H1 (cell line): ENCODE results near the gene TFAP2C. TPM values are rescaled to one million over a fixed set of nuclear protein-coding genes. Genes with fewer than 3 reads are reported as not detected.

Experiments used
- NRF1 ChIP-seq: IDR thresholded peaks from 2 replicates; pipeline ENCODE4 v1.6.1; 2011; ENCODE audit warnings: mild to moderate bottlenecking, low read depth, low read length, improper control_type of control experiment
- RFX5 ChIP-seq: IDR thresholded peaks from 2 replicates; pipeline ENCODE4 v1.6.1; 2011; ENCODE audit warnings: low read depth, low read length, improper control_type of control experiment, borderline replicate concordance
- polyA plus RNA-seq, 7 experiments: library from polyadenylated mRNA; depleted of rRNA in 3 of 7; stranded (reverse) in 5 of 7; unstranded in 2 of 7; fragments of >200 nt in 5 of 7; fragments of 200-250 nt in 2 of 7; gene quantifications; 1 replicate in 5 of 7; 2 replicates in 1 of 7; 4 replicates in 1 of 7; pipeline versions ENCODE4 v1.2.1 to v1.2.3, GENCODE V29; 2011 to 2013; ENCODE audit warnings: missing spikeins in 2 of 7, mixed read lengths in 2 of 7
- total RNA-seq: library from RNA; stranded (reverse); fragmentation: NEBNext Ultra II Directional; extraction: Animal tissue kit (Norgen Biotek cat#: 25700); gene quantifications from 2 replicates; pipeline ENCODE4 v1.2.1, GENCODE V29; 2021
- TF ChIP-seq, protein P1 (sequence below): fragments of 300-600 bp; sonication (generic); IDR thresholded peaks from 2 replicates; pipeline ENCODE4 v1.7.1; 2012; ENCODE audit warnings: low read length, moderate library complexity, mild to moderate bottlenecking, inconsistent platforms; ENCODE audit not compliant: insufficient replicate concordance
- TF ChIP-seq, protein P2 (sequence below): IDR thresholded peaks from 2 replicates; pipeline ENCODE4 v1.6.1; 2012; ENCODE audit warnings: inconsistent platforms

The TFAP2C gene
- total and polyA plus RNA-seq, 2 of the 8 experiments (the other 6 are each of a cell fraction or from before 2014, with no cell fraction given), result 1.7 to 5.8 TPM

DNA sequence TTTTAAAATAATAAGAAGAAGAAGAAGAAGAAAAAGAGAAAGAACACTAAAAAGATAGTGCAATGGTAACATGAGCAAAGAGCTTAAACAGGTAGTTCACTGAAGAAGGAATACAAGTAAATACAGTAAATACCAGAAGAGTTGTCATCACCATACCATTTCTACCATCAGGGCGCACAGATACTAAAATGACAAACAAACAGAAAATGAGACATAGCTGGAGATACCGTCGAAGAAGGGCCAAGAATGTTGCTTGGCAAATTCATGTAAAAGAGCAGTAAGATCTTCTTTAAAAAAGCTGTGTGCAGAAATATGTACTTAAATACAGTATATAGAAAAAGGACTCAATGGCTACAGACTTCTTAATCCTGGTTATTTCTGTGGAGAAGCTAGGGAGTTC lies 20.7 kb upstream of the TFAP2C start (continued):
- TF ChIP-seq, protein P1, sequence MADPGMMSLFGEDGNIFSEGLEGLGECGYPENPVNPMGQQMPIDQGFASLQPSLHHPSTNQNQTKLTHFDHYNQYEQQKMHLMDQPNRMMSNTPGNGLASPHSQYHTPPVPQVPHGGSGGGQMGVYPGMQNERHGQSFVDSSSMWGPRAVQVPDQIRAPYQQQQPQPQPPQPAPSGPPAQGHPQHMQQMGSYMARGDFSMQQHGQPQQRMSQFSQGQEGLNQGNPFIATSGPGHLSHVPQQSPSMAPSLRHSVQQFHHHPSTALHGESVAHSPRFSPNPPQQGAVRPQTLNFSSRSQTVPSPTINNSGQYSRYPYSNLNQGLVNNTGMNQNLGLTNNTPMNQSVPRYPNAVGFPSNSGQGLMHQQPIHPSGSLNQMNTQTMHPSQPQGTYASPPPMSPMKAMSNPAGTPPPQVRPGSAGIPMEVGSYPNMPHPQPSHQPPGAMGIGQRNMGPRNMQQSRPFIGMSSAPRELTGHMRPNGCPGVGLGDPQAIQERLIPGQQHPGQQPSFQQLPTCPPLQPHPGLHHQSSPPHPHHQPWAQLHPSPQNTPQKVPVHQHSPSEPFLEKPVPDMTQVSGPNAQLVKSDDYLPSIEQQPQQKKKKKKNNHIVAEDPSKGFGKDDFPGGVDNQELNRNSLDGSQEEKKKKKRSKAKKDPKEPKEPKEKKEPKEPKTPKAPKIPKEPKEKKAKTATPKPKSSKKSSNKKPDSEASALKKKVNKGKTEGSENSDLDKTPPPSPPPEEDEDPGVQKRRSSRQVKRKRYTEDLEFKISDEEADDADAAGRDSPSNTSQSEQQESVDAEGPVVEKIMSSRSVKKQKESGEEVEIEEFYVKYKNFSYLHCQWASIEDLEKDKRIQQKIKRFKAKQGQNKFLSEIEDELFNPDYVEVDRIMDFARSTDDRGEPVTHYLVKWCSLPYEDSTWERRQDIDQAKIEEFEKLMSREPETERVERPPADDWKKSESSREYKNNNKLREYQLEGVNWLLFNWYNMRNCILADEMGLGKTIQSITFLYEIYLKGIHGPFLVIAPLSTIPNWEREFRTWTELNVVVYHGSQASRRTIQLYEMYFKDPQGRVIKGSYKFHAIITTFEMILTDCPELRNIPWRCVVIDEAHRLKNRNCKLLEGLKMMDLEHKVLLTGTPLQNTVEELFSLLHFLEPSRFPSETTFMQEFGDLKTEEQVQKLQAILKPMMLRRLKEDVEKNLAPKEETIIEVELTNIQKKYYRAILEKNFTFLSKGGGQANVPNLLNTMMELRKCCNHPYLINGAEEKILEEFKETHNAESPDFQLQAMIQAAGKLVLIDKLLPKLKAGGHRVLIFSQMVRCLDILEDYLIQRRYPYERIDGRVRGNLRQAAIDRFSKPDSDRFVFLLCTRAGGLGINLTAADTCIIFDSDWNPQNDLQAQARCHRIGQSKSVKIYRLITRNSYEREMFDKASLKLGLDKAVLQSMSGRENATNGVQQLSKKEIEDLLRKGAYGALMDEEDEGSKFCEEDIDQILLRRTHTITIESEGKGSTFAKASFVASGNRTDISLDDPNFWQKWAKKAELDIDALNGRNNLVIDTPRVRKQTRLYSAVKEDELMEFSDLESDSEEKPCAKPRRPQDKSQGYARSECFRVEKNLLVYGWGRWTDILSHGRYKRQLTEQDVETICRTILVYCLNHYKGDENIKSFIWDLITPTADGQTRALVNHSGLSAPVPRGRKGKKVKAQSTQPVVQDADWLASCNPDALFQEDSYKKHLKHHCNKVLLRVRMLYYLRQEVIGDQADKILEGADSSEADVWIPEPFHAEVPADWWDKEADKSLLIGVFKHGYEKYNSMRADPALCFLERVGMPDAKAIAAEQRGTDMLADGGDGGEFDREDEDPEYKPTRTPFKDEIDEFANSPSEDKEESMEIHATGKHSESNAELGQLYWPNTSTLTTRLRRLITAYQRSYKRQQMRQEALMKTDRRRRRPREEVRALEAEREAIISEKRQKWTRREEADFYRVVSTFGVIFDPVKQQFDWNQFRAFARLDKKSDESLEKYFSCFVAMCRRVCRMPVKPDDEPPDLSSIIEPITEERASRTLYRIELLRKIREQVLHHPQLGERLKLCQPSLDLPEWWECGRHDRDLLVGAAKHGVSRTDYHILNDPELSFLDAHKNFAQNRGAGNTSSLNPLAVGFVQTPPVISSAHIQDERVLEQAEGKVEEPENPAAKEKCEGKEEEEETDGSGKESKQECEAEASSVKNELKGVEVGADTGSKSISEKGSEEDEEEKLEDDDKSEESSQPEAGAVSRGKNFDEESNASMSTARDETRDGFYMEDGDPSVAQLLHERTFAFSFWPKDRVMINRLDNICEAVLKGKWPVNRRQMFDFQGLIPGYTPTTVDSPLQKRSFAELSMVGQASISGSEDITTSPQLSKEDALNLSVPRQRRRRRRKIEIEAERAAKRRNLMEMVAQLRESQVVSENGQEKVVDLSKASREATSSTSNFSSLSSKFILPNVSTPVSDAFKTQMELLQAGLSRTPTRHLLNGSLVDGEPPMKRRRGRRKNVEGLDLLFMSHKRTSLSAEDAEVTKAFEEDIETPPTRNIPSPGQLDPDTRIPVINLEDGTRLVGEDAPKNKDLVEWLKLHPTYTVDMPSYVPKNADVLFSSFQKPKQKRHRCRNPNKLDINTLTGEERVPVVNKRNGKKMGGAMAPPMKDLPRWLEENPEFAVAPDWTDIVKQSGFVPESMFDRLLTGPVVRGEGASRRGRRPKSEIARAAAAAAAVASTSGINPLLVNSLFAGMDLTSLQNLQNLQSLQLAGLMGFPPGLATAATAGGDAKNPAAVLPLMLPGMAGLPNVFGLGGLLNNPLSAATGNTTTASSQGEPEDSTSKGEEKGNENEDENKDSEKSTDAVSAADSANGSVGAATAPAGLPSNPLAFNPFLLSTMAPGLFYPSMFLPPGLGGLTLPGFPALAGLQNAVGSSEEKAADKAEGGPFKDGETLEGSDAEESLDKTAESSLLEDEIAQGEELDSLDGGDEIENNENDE, result no peak
- no peak for TF ChIP-seq NRF1
- no peak for TF ChIP-seq RFX5
- TF ChIP-seq, protein P2, sequence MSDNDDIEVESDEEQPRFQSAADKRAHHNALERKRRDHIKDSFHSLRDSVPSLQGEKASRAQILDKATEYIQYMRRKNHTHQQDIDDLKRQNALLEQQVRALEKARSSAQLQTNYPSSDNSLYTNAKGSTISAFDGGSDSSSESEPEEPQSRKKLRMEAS, result no peak
